Measurements from ENCODE around the gene DSTN. TPM values are rescaled to one million over a fixed set of nuclear protein-coding genes. Genes with fewer than 3 reads are reported as not detected.

Gene DSTN
- total RNA-seq, 1 donor from 2014 or later = 463 TPM

DNA sequence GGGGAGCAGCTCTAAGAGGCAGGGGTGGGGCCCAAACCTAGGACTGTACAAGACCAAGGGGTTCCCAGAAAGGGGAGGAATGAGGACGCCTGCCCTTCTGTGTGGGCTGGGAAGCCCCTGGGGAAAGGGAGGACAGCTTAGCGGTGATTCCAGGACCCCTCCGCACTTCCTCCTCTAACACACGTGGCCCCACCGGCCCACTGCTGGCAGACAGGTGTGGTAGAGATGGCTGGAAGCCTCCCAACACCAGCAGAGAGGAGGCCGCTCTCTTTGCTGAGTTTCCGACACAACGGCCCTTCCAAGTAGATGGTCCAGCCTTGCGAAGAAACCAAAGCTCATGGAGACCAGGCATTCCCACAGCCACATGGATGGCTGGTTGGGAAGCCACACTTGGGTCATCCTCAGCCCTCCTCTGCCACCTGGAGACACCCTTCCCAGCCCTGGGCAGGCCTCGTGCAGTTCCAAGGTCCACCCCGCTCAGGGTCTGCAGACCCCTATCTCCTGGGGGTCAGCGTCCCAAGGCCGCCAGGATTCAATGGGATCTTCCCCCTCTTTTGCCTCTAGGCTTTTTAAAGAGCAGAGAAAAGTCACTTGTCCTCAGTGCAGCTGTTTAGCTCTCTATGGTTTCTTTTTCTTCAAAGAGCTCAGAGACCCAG, 68.2 kb downstream of the DSTN start:
- TF ChIP-seq, protein P1, sequence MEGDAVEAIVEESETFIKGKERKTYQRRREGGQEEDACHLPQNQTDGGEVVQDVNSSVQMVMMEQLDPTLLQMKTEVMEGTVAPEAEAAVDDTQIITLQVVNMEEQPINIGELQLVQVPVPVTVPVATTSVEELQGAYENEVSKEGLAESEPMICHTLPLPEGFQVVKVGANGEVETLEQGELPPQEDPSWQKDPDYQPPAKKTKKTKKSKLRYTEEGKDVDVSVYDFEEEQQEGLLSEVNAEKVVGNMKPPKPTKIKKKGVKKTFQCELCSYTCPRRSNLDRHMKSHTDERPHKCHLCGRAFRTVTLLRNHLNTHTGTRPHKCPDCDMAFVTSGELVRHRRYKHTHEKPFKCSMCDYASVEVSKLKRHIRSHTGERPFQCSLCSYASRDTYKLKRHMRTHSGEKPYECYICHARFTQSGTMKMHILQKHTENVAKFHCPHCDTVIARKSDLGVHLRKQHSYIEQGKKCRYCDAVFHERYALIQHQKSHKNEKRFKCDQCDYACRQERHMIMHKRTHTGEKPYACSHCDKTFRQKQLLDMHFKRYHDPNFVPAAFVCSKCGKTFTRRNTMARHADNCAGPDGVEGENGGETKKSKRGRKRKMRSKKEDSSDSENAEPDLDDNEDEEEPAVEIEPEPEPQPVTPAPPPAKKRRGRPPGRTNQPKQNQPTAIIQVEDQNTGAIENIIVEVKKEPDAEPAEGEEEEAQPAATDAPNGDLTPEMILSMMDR (IDR thresholded peaks at IDR 0.05) = no peak
- H3K4me3 ChIP-seq = no peak overlapping the region
- DNase-seq (no peak), ATAC-seq (no peak)
- peaks cover 97% of the 10 kb centered on the region for H3K36me3 ChIP-seq
- H3K27ac ChIP-seq = no peak overlapping the region
- H3K27me3 ChIP-seq = no peaks in the 10 kb centered on the region
- H3K9me3 ChIP-seq = no peaks in the 10 kb centered on the region
- peaks cover 27% of the 10 kb centered on the region for H3K4me1 ChIP-seq
- intact Hi-C loops (cut with DNase I) = no loop called here

GRCh38 chr20:17638835-17639407, 69.0 kb downstream of the DSTN start:
- TF ChIP-seq, protein P1 (IDR thresholded peaks at IDR 0.05) = no peak
- Histone ChIP-seq H3K27ac (no peak overlapping the region), H3K4me1 (peaks cover 27% of the 10 kb centered on the region), H3K4me3 (no peak overlapping the region), H3K9me3 (no peaks in the 10 kb centered on the region), H3K36me3 (peaks cover 88% of the 10 kb centered on the region), H3K27me3 (no peaks in the 10 kb centered on the region)
- ATAC-seq = no peak
- no peak for DNase-seq
- intact Hi-C loops (cut with DNase I) = no loop called here

- Histone ChIP-seq H3K27me3 (no peaks in the 10 kb centered on the region), H3K4me3 (no peak overlapping the region), H3K36me3 (peaks cover 75% of the 10 kb centered on the region), H3K9me3 (no peaks in the 10 kb centered on the region), H3K4me1 (peaks cover 19% of the 10 kb centered on the region), H3K27ac (no peak overlapping the region)
- TF ChIP-seq, protein P1 (IDR thresholded peaks at IDR 0.05) = no peak
- DNase-seq (no peak), ATAC-seq (no peak)
- intact Hi-C loops (cut with DNase I) = no loop called here
Observed at GRCh38 chr20:17640146-17640874, 70.4 kb downstream of the DSTN start.

- H3K9me3 ChIP-seq = no peaks in the 10 kb centered on the region
- no peak for DNase-seq
- peaks cover 12% of the 10 kb centered on the region for H3K4me1 ChIP-seq
- TF ChIP-seq, protein P1 (IDR thresholded peaks at IDR 0.05) = no peak
- H3K36me3 ChIP-seq = peaks cover 68% of the 10 kb centered on the region
- no peak for ATAC-seq
- H3K27ac ChIP-seq = no peak overlapping the region
- intact Hi-C loops (cut with DNase I) = no loop called here
- no peaks in the 10 kb centered on the region for H3K27me3 ChIP-seq
- no peak overlapping the region for H3K4me3 ChIP-seq
Observed at GRCh38 chr20:17640875-17641378, 71.1 kb downstream of the DSTN start.

- Histone ChIP-seq H3K27ac (no peak overlapping the region), H3K4me3 (no peak overlapping the region), H3K9me3 (no peaks in the 10 kb centered on the region), H3K27me3 (no peaks in the 10 kb centered on the region), H3K4me1 (peaks cover 9% of the 10 kb centered on the region), H3K36me3 (peaks cover 62% of the 10 kb centered on the region)
- TF ChIP-seq, protein P1 (IDR thresholded peaks at IDR 0.05) = no peak
- DNase-seq (no peak), ATAC-seq (no peak)
- intact Hi-C loops (cut with DNase I) = no loop called here
Observed at GRCh38 chr20:17641520-17641964, 71.7 kb downstream of the DSTN start.

All from upper lobe of right lung (tissue), 1 donor.